Duodenal mucosa (tissue), 2 donors: ENCODE data around the gene CHCHD3.

Experiments used
- H3K27ac ChIP-seq: one replicate; pipeline ENCODE4 v1.7.0; 2013; ENCODE audit warnings: low read depth, low read length
- H3K27me3 ChIP-seq, 2 donors: one replicate each; pipeline ENCODE4 v1.7.0; 2013; ENCODE audit warnings: low read length in 2 of 2, control low read depth in 1 of 2; ENCODE audit not compliant: insufficient read depth in 2 of 2, control insufficient read depth in 1 of 2
- H3K36me3 ChIP-seq, 2 donors: one replicate each; pipeline ENCODE4 v1.7.0; 2013; ENCODE audit warnings: low read length in 2 of 2, control low read depth in 1 of 2; ENCODE audit not compliant: insufficient read depth in 2 of 2, control insufficient read depth in 1 of 2
- H3K4me1 ChIP-seq, 2 donors: one replicate each; pipeline ENCODE4 v1.7.0; 2013; ENCODE audit warnings: low read length in 2 of 2, control low read depth in 1 of 2; ENCODE audit not compliant: insufficient read depth in 2 of 2, control insufficient read depth in 1 of 2
- H3K4me3 ChIP-seq, 2 donors: one replicate each; pipeline ENCODE4 v1.7.0; 2013; ENCODE audit warnings: low read length in 2 of 2, low read depth in 1 of 2
- H3K9ac ChIP-seq, 2 donors: one replicate each; pipeline ENCODE4 v1.7.0; 2013; ENCODE audit warnings: low read length in 2 of 2, low read depth in 1 of 2
- H3K9me3 ChIP-seq, 2 donors: one replicate each; pipeline ENCODE4 v1.7.0; 2013; ENCODE audit warnings: low read length in 2 of 2, control low read depth in 1 of 2; ENCODE audit not compliant: control insufficient read depth in 1 of 2

CHCHD3 gene

GRCh38 chr7:132996581-132997242 is 85.2 kb downstream of the CHCHD3 start:
- no peaks in the 10 kb centered on the region for H3K4me1 ChIP-seq
- no peak overlapping the region for H3K4me3 ChIP-seq
- H3K27me3 ChIP-seq, result no peaks in the 10 kb centered on the region
- no peak overlapping the region for H3K27ac ChIP-seq
- H3K36me3 ChIP-seq, result no peaks in the 10 kb centered on the region
- H3K9ac ChIP-seq, result no peak overlapping the region
- no peaks in the 10 kb centered on the region for H3K9me3 ChIP-seq

- Histone ChIP-seq H3K9ac (no peak overlapping the region), H3K27me3 (no peaks in the 10 kb centered on the region), H3K9me3 (no peaks in the 10 kb centered on the region), H3K4me3 (no peak overlapping the region), H3K4me1 (no peaks in the 10 kb centered on the region), H3K36me3 (no peaks in the 10 kb centered on the region), H3K27ac (no peak overlapping the region)
These were observed 88.4 kb downstream of the CHCHD3 start for GRCh38 chr7:132993377-132994013.

- no peak overlapping the region for H3K27ac ChIP-seq
- no peak overlapping the region for H3K9ac ChIP-seq
- H3K4me1 ChIP-seq, result no peaks in the 10 kb centered on the region
- H3K9me3 ChIP-seq, result no peaks in the 10 kb centered on the region
- no peaks in the 10 kb centered on the region for H3K27me3 ChIP-seq
- no peaks in the 10 kb centered on the region for H3K36me3 ChIP-seq
- H3K4me3 ChIP-seq, result no peak overlapping the region
These were observed 90.0 kb downstream of the CHCHD3 start for GRCh38 chr7:132991615-132992587.

GRCh38 chr7:132988117-132988516 is 93.8 kb downstream of the CHCHD3 start:
- Histone ChIP-seq H3K9me3 (no peaks in the 10 kb centered on the region), H3K27me3 (no peaks in the 10 kb centered on the region), H3K4me1 (no peaks in the 10 kb centered on the region)

GRCh38 chr7:132980402-132980801 is 101.5 kb downstream of the CHCHD3 start:
- Histone ChIP-seq H3K36me3 (no peaks in the 10 kb centered on the region), H3K9me3 (no peaks in the 10 kb centered on the region), H3K9ac (no peak overlapping the region), H3K27me3 (no peaks in the 10 kb centered on the region), H3K4me3 (no peak overlapping the region), H3K27ac (no peak overlapping the region), H3K4me1 (no peaks in the 10 kb centered on the region)

More at GRCh38 chr7:132988117-132988516, 93.8 kb downstream of the CHCHD3 start:
- Histone ChIP-seq H3K27ac (no peak overlapping the region), H3K4me3 (no peak overlapping the region), H3K9ac (no peak overlapping the region), H3K36me3 (no peaks in the 10 kb centered on the region)

- Histone ChIP-seq H3K9ac (no peak overlapping the region), H3K4me3 (no peak overlapping the region), H3K4me1 (no peaks in the 10 kb centered on the region), H3K27me3 (no peaks in the 10 kb centered on the region), H3K9me3 (no peaks in the 10 kb centered on the region), H3K27ac (no peak overlapping the region), H3K36me3 (no peaks in the 10 kb centered on the region)
These were observed 102.4 kb downstream of the CHCHD3 start for GRCh38 chr7:132979524-132979923.

GRCh38 chr7:132977234-132977633 is 104.7 kb downstream of the CHCHD3 start:
- no peaks in the 10 kb centered on the region for H3K27me3 ChIP-seq
- no peaks in the 10 kb centered on the region for H3K9me3 ChIP-seq
- H3K27ac ChIP-seq, result no peak overlapping the region
- H3K9ac ChIP-seq, result no peak overlapping the region
- H3K36me3 ChIP-seq, result peaks cover 7 to 8% of the 10 kb centered on the region in 2 donors
- no peak overlapping the region for H3K4me3 ChIP-seq
- H3K4me1 ChIP-seq, result no peaks in the 10 kb centered on the region

GRCh38 chr7:132972745-132973144 is 109.1 kb downstream of the CHCHD3 start:
- Histone ChIP-seq H3K4me3 (no peak overlapping the region), H3K27ac (no peak overlapping the region), H3K27me3 (no peaks in the 10 kb centered on the region), H3K9me3 (no peaks in the 10 kb centered on the region), H3K9ac (no peak overlapping the region), H3K36me3 (peaks cover 7 to 8% of the 10 kb centered on the region in 2 donors), H3K4me1 (no peaks in the 10 kb centered on the region)

- H3K4me1 ChIP-seq, result peaks cover 0 to 7% of the 10 kb centered on the region in 2 donors
- no peak overlapping the region for H3K4me3 ChIP-seq
- H3K9ac ChIP-seq, result no peak overlapping the region
- no peak overlapping the region for H3K27ac ChIP-seq
- H3K36me3 ChIP-seq, result peaks cover 7 to 8% of the 10 kb centered on the region in 2 donors
- no peaks in the 10 kb centered on the region for H3K27me3 ChIP-seq
- H3K9me3 ChIP-seq, result no peaks in the 10 kb centered on the region
These were observed 111.6 kb downstream of the CHCHD3 start for GRCh38 chr7:132970257-132970656.

GRCh38 chr7:132969520-132969919 is 112.4 kb downstream of the CHCHD3 start:
- no peaks in the 10 kb centered on the region for H3K9me3 ChIP-seq
- H3K4me1 ChIP-seq, result peaks cover 0 to 7% of the 10 kb centered on the region in 2 donors
- peaks cover 7 to 8% of the 10 kb centered on the region in 2 donors for H3K36me3 ChIP-seq
- no peak overlapping the region for H3K4me3 ChIP-seq
- no peak overlapping the region for H3K27ac ChIP-seq
- no peaks in the 10 kb centered on the region for H3K27me3 ChIP-seq
- no peak overlapping the region for H3K9ac ChIP-seq
